Activated gamma-delta T cell treated with Interleukin-2 at 50 U/mL for 16 hours (primary cell): Measurements from ENCODE around the gene CCSER1.
"Not testable (repeated sequence)": the region's sequence is repeated elsewhere in the genome, so short reads cannot be mapped to it uniquely, and the experiment has no call there.

ENCODE experiments used
- DNase-seq: peaks from one replicate; pipeline ENCODE4 v3.0.0-alpha.2; 2020

CCSER1 gene

GRCh38 chr4:91454111-91454510 lies 1326.9 kb downstream of the CCSER1 start:
- no peak for DNase-seq

- not testable (repeated sequence) for DNase-seq
Measured at GRCh38 chr4:91462566-91462965, 1335.4 kb downstream of the CCSER1 start.

GRCh38 chr4:91470671-91471070 lies 1343.5 kb downstream of the CCSER1 start:
- DNase-seq: no peak

- DNase-seq: no peak
Measured at GRCh38 chr4:91471280-91471679, 1344.1 kb downstream of the CCSER1 start.

GRCh38 chr4:91472046-91472445 lies 1344.9 kb downstream of the CCSER1 start:
- no peak for DNase-seq

- no peak for DNase-seq
Measured at GRCh38 chr4:91485415-91485814, 1358.2 kb downstream of the CCSER1 start.

GRCh38 chr4:91488946-91489345 lies 1361.8 kb downstream of the CCSER1 start:
- no peak for DNase-seq

GRCh38 chr4:91497892-91498291 lies 1370.7 kb downstream of the CCSER1 start:
- DNase-seq: no peak

- DNase-seq: no peak
Measured at GRCh38 chr4:91502365-91502764, 1375.2 kb downstream of the CCSER1 start.

- DNase-seq: no peak
Measured at GRCh38 chr4:91513326-91513725, 1386.1 kb downstream of the CCSER1 start.

GRCh38 chr4:91519155-91519554 lies 1392.0 kb downstream of the CCSER1 start:
- no peak for DNase-seq

GRCh38 chr4:91525621-91526020 lies 1398.4 kb downstream of the CCSER1 start:
- no peak for DNase-seq

- DNase-seq: no peak
Measured at GRCh38 chr4:91527056-91527455, 1399.9 kb downstream of the CCSER1 start.

- DNase-seq: no peak
Measured at GRCh38 chr4:91567594-91567993, 1440.4 kb downstream of the CCSER1 start.

- DNase-seq: no peak
Measured at GRCh38 chr4:91577864-91578263, 1450.7 kb downstream of the CCSER1 start.

- DNase-seq: no peak
Measured at GRCh38 chr4:91590260-91590659, 1463.1 kb downstream of the CCSER1 start.

GRCh38 chr4:91592125-91592524 lies 1464.9 kb downstream of the CCSER1 start:
- DNase-seq: no peak

- DNase-seq: no peak
Measured at GRCh38 chr4:91596718-91597117, 1469.5 kb downstream of the CCSER1 start.

GRCh38 chr4:91598696-91599095 lies 1471.5 kb downstream of the CCSER1 start:
- DNase-seq: no peak

- no peak for DNase-seq
Measured at GRCh38 chr4:91600301-91600700, 1473.1 kb downstream of the CCSER1 start.

- DNase-seq: no peak
Measured at GRCh38 chr4:91601401-91601800, 1474.2 kb downstream of the CCSER1 start.

GRCh38 chr4:91611782-91612181 lies 1484.6 kb downstream of the CCSER1 start:
- no peak for DNase-seq

- DNase-seq: no peak
Measured at GRCh38 chr4:91620952-91621351, 1493.8 kb downstream of the CCSER1 start.

- no peak for DNase-seq
Measured at GRCh38 chr4:91621446-91621845, 1494.3 kb downstream of the CCSER1 start.

GRCh38 chr4:91622925-91623602 lies 1495.9 kb downstream of the CCSER1 start:
- no peak for DNase-seq
